Endothelial cell of umbilical vein (primary cell): ENCODE results near the gene CBX2. TPM values are rescaled to one million over a fixed set of nuclear protein-coding genes. Genes with fewer than 3 reads are reported as not detected.

Source experiments
- BruUV-seq: library from RNA; stranded (reverse); fragments of 400-500 nt; replicated peaks from 2 replicates; lab custom pipeline; 2021; lab: Mats Ljungman, UMichigan
- CTCF ChIA-PET: fragments of 300-600, 350-600 bp; sonication (Branson Sonifier 250); formaldehyde crosslinking; loops from one replicate; lab custom pipeline; 2021; ENCODE audit warnings: antibody characterized with exemption, inconsistent platforms; lab: Charles Lee
- POLR2A ChIA-PET: fragments of 300-600, 350-600 bp; sonication (Branson Sonifier 250); formaldehyde crosslinking; loops from one replicate; lab custom pipeline; 2021; ENCODE audit warnings: antibody characterized with exemption, inconsistent platforms; lab: Charles Lee
- DNase-seq: peaks from one replicate; pipeline ENCODE4 v3.0.0-alpha.2; 2011; ENCODE audit warnings: low read depth, low spot score
- FAIRE-seq: peaks from 2 replicates; lab custom pipeline; 2011; peaks lifted over from hg19 to GRCh38; lab: Jason Lieb, UNC
- H2AFZ ChIP-seq: 2 replicates; pipeline ENCODE4 v1.6.0; 2012; ENCODE audit warnings: low read depth, low read length, control low read depth, inconsistent platforms
- H3K27ac ChIP-seq: 2 replicates; pipeline ENCODE4 v1.5.1; 2011; ENCODE audit warnings: low read depth, mild to moderate bottlenecking, control low read depth, low read length, moderate library complexity; ENCODE audit not compliant: insufficient read depth
- H3K27me3 ChIP-seq, 2 experiments: 2 replicates each; pipeline versions ENCODE4 v1.6.0 to v1.6.1; 2011; ENCODE audit warnings: low read length in 2 of 2, mixed read lengths in 1 of 2; ENCODE audit not compliant: control insufficient read depth in 2 of 2, insufficient read depth in 2 of 2
- H3K36me3 ChIP-seq, 2 experiments: 2 replicates in 1 of 2; 3 replicates in 1 of 2; pipeline ENCODE4 v1.5.1; 2011; ENCODE audit warnings: low read length in 2 of 2, mild to moderate bottlenecking in 1 of 2, moderate library complexity in 1 of 2; ENCODE audit not compliant: control insufficient read depth in 2 of 2, insufficient read depth in 2 of 2; ENCODE audit errors: extremely low read depth in 1 of 2
- H3K4me1 ChIP-seq: 3 replicates; pipeline ENCODE4 v1.5.1; 2011; ENCODE audit warnings: mild to moderate bottlenecking, low read length; ENCODE audit not compliant: control insufficient read depth, insufficient read depth; ENCODE audit errors: extremely low read depth
- H3K4me2 ChIP-seq: 2 replicates; pipeline ENCODE4 v1.6.1; 2011; ENCODE audit warnings: low read length, control low read depth, mixed read lengths; ENCODE audit not compliant: insufficient read depth
- H3K4me3 ChIP-seq, 3 experiments: fragments of 200-600 bp in 1 of 3; sonication (generic), shearing (Covaris generic) in 1 of 3; replicated peaks in 1 of 3; 2 replicates each; pipeline ENCODE4 v1.5.1; 2011 to 2016; ENCODE audit warnings: control low read depth in 3 of 3, low read length in 3 of 3, mild to moderate bottlenecking in 2 of 3, inconsistent platforms in 1 of 3, low read depth in 1 of 3, moderate library complexity in 1 of 3; ENCODE audit not compliant: insufficient read depth in 1 of 3
- H3K79me2 ChIP-seq: 2 replicates; pipeline ENCODE4 v1.6.0; 2012; ENCODE audit warnings: low read length, inconsistent platforms; ENCODE audit not compliant: control insufficient read depth, insufficient read depth
- H3K9ac ChIP-seq: replicated peaks from 2 replicates; pipeline ENCODE3; 2011; ENCODE audit warnings: low read length, control low read depth; ENCODE audit not compliant: insufficient read depth; ENCODE audit errors: extremely low read depth
- H3K9me1 ChIP-seq: replicated peaks from 3 replicates; pipeline ENCODE4 v1.6.0; 2011; ENCODE audit warnings: mild to moderate bottlenecking, low read length; ENCODE audit not compliant: control insufficient read depth, insufficient read depth; ENCODE audit errors: extremely low read depth
- H3K9me3 ChIP-seq: replicated peaks from 2 replicates; pipeline ENCODE4 v1.5.1; 2012; ENCODE audit warnings: low read length, inconsistent platforms; ENCODE audit not compliant: control insufficient read depth, insufficient read depth
- H4K20me1 ChIP-seq: replicated peaks from 2 replicates; pipeline ENCODE3; 2011; ENCODE audit warnings: mild to moderate bottlenecking, low read length; ENCODE audit not compliant: control insufficient read depth, insufficient read depth; ENCODE audit errors: extremely low read depth
- JUN ChIP-seq: IDR thresholded peaks from 2 replicates; pipeline ENCODE4 v1.6.1; 2011; ENCODE audit warnings: borderline replicate concordance, low read depth; ENCODE audit not compliant: insufficient read length, insufficient read depth
- POLR2A ChIP-seq: IDR thresholded peaks from 2 replicates; pipeline ENCODE4 v1.6.1; 2012; ENCODE audit warnings: low read depth, mild to moderate bottlenecking, control low read depth, low read length
- POLR2AphosphoS5 ChIP-seq: IDR thresholded peaks from 2 replicates; pipeline ENCODE4 v1.6.1; 2012; ENCODE audit warnings: low read depth, mild to moderate bottlenecking, control low read depth, low read length, moderate library complexity; ENCODE audit not compliant: insufficient read depth
- dilution Hi-C: fragments of 300-500 bp; cut with MboI; formaldehyde crosslinking; loops from one replicate; pipeline ENCODE4 v1.15.0; 2019; ENCODE audit warnings: low sequenced_read_pairs; ENCODE audit not compliant: extremely low pct_ligation_motif_present
- intact Hi-C: fragments of 100-400 bp; cut with micrococcal nuclease; formaldehyde crosslinking; loops from one replicate; pipeline ENCODE4 v1.10.0; 2022
- polyA plus RNA-seq, 4 experiments: library from polyadenylated mRNA; depleted of rRNA in 3 of 4; stranded (reverse) in 3 of 4; unstranded in 1 of 4; fragments of >200 nt; gene quantifications; 2 replicates each; pipeline versions ENCODE4 v1.2.1 to v1.2.3, GENCODE V29; 2011 to 2012; ENCODE audit warnings: missing spikeins in 1 of 4
- total RNA-seq: library from RNA; stranded (reverse); gene quantifications from 2 replicates; pipeline ENCODE4 v1.2.3, GENCODE V29; 2021
- TF ChIP-seq, protein P1 (sequence below): IDR thresholded peaks from 2 replicates; pipeline ENCODE4 v1.6.1; 2011; ENCODE audit not compliant: insufficient read depth, insufficient read length

CBX2 gene
- total and polyA plus RNA-seq, 2 donors (not counting 3 experiments of a cell fraction or from before 2014, with no cell fraction given) = 10.5 to 20.0 TPM

DNA sequence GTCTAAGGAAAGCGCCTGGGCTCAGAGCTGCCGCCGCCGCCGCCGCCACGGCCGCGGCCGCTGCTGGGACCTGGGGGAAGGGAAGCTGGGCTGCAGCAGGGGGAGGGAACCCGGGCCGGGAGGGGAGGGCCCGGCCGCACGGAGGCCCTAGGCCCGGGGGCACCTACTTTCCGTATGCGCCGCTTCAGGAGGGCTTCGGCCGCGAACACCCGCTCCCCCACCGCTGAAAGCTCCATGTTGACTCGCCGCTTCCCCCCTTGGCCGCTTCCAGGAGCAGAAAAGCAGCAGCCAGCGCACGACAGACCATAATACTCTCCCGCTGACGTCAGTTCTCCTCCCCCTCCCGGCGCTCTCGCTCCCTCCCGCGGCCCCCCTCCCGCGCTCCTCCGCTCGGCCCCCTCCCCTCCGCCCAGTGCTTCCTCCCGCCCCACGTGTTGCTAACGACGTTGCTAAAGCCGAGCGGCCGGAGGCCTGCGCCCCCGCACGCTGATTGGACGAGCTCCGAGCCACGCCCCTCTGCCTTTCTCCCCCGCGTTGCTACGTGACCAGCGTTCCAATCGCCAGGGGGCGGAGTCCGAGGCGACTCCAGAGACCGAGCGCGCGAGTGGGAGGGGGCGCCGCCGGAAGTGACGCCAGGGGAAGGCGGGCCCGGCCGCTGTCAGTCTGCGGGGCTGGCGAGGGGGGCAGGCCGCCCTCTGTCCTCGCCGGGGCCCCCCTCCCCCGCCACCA, 19.0 kb downstream of the CBX2 start, which contains the start of gene CBX8:
Gene CBX8 (minus strand): TSS at position 315 of the 729 bp plus-strand sequence. CDS start 79 bp downstream, at position 236.
- TF ChIP-seq POLR2A (peak; percentile 53), POLR2AphosphoS5 (peak; percentile 18), JUN (no peak)
- TF ChIP-seq, protein P1, sequence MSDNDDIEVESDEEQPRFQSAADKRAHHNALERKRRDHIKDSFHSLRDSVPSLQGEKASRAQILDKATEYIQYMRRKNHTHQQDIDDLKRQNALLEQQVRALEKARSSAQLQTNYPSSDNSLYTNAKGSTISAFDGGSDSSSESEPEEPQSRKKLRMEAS = peak; percentile 81
- ChIA-PET POLR2A (interaction anchor here (0.6 to 1.0 kb wide), 6 partner anchors 11 to 168 kb away, joined by 3 to 6 read pairs (median 4); partner anchors contain the start of gene CBX4), CTCF (interaction anchor here (0.7 to 3.2 kb wide), 15 partner anchors 10 to 304 kb away, joined by 3 to 20 read pairs (median 5); partner anchors contain the start of genes CBX4 and GAA)
- intact Hi-C loops (loop anchor here (1.0 to 2.0 kb wide), 4 partner anchors 16 to 192 kb away; partner anchors contain the start of genes CBX2 and CBX4), dilution Hi-C loops (no loop called here)
- H3K4me3 ChIP-seq = peak within 1 kb of the TSS; percentile 41 to 79 (median 43)
- peak within 1 kb of the TSS; percentile 36 for H3K27ac ChIP-seq
- peak within 1 kb of the TSS; percentile 74 for H2AFZ ChIP-seq
- H3K36me3 ChIP-seq = no peaks in the 10 kb centered on the region
- H4K20me1 ChIP-seq = no peaks in the 10 kb centered on the region
- H3K27me3 ChIP-seq = peaks cover 40 to 60% of the 10 kb centered on the region in 2 experiments
- H3K4me2 ChIP-seq = peak within 1 kb of the TSS; percentile 68
- H3K9me1 ChIP-seq = no peaks in the 10 kb centered on the region
- peak within 1 kb of the TSS; percentile 62 for H3K9ac ChIP-seq
- FAIRE-seq (peak; percentile 99), DNase-seq (peak; percentile 99)
- no TSS peak for BruUV-seq
- no peaks in the 10 kb centered on the region for H3K9me3 ChIP-seq
- H3K4me1 ChIP-seq = peaks cover 19% of the 10 kb centered on the region
- no peaks in the 10 kb centered on the region for H3K79me2 ChIP-seq
